HG03565 (cell line): Measurements from ENCODE around the gene GCC1.
"Not testable (repeated sequence)": the region's sequence is repeated elsewhere in the genome, so short reads cannot be mapped to it uniquely, and the experiment has no call there.

Source experiments
- ATAC-seq: cut with Tn5 transposase; IDR thresholded peaks from one replicate; pipeline ENCODE4 v1.9.1; 2021; ENCODE audit warnings: mild to moderate bottlenecking, moderate library complexity; ENCODE audit not compliant: unreplicated experiment

GCC1 gene

DNA sequence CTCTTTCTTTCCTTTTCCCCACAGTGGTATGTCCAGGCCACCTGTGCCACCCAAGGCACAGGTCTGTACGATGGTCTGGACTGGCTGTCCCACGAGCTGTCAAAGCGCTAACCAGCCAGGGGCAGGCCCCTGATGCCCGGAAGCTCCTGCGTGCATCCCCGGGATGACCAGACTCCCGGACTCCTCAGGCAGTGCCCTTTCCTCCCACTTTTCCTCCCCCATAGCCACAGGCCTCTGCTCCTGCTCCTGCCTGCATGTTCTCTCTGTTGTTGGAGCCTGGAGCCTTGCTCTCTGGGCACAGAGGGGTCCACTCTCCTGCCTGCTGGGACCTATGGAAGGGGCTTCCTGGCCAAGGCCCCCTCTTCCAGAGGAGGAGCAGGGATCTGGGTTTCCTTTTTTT lies 5.8 kb upstream of the GCC1 start:
- no peak for ATAC-seq

GRCh38 chr7:127589896-127590295 lies 4.5 kb upstream of the GCC1 start:
- no peak for ATAC-seq

- peak; percentile 1 for ATAC-seq
These were observed 3.5 kb upstream of the GCC1 start for GRCh38 chr7:127588697-127589482.

DNA sequence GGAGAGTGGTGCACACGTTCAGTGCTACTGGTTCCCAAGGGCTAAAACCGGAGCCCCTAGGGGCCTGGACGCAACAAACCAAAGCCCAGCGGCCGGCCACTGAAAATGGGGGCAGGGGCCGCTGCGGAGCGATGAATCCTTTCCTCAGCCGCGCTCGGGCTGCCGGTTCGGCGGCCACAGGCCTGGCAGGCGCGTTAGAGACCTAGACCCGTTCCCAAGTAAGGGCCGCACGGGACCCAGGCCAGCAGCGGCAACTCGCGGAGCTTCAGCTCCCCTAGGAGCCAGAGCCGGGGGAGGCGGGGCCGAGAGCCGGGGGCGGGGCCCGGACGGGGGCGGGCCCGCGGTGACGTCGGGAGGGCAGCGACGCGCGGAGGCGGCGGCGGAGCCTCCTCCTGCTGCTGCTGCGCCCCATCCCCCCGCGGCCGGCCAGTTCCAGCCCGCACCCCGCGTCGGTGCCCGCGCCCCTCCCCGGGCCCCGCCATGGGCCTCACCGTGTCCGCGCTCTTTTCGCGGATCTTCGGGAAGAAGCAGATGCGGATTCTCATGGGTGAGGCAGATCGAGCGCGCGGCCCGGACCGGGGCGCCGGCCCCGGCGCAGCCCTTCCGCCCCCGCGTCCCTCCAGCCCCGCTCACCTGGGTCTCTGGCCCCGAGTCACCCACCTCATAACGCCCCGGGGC lies 2.8 kb upstream of the GCC1 start, which contains the start of gene ARF5:
ARF5 (plus strand) TSS at position 393 of the 678 bp plus-strand sequence; CDS start at position 481, 88 bp downstream.
- peak; percentile 58 for ATAC-seq

- no peak for ATAC-seq
These were observed 2.2 kb upstream of the GCC1 start for GRCh38 chr7:127587663-127588018.

GRCh38 chr7:127586346-127586745 lies 950 bp upstream of the GCC1 start:
- no peak for ATAC-seq

GRCh38 chr7:127584648-127585043 lies 750 bp downstream of the GCC1 start:
- ATAC-seq = no peak

DNA sequence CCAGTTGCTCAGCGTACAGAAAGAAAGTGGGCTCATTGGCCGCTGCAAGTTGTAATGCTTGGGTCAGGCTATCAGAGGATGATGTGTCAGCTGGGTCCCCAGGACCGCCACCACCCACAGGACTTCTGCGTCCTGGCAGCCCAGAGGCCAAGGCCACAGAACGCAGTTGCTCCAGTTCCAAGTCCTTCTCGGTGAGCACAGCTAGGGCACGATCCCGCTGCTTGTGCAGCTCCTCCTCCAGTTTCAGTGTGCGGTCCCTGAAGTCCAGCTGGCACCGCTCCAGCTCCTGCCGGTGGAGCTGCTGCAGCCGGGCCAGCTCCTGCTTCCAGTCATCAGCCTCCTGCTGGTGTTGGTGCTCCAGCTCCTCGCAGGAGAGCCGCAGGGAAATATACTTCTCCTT lies 3.0 kb downstream of the GCC1 start:
- ATAC-seq = no peak

GRCh38 chr7:127581716-127582115 lies 3.7 kb downstream of the GCC1 start:
- ATAC-seq = no peak

DNA sequence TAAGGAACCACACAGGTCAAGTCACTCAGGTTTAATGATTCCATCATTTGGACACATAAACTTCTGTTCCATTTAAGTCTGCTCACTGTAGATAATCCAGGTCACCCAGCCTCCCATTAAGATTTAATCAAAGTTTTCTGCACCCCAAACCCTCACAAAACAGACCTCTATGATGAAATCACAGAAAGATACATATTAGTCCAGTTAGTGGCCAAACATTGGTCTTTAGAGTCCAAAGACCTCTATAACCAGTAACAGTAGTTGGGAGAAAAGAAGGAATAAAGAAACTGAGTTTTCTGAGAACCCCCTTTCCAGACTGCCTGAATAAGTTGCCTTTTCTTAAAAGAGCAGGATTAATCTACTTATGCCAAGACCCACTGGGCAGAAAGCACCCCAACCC lies 4.8 kb downstream of the GCC1 start:
- ATAC-seq = no peak

DNA sequence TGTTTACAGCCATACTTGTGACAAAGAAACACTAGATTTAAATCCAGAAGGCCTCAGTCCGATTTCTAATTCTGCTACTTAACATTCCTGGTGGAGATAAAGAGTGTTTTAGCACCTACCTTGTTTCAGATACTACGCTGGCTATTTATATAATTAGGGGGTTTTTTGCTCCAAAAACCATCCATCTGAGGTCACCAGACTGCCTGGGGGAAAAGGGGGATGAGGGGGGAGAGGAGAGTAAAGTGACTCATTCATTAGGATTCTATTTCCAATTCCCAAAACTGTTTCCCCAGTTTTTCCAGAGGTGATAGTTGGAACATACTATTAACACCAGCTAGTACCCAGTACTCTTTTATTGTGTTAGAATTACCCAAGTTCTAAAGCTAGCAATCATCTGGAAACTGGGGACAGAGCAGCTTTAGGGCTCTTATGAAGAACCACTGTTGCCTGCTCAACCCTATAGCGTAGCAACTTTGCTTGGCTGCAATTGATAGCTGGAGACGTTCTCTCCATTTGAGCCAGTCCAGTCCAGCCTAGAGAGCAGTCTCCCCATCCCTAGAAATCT lies 6.6 kb downstream of the GCC1 start:
- no peak for ATAC-seq

DNA sequence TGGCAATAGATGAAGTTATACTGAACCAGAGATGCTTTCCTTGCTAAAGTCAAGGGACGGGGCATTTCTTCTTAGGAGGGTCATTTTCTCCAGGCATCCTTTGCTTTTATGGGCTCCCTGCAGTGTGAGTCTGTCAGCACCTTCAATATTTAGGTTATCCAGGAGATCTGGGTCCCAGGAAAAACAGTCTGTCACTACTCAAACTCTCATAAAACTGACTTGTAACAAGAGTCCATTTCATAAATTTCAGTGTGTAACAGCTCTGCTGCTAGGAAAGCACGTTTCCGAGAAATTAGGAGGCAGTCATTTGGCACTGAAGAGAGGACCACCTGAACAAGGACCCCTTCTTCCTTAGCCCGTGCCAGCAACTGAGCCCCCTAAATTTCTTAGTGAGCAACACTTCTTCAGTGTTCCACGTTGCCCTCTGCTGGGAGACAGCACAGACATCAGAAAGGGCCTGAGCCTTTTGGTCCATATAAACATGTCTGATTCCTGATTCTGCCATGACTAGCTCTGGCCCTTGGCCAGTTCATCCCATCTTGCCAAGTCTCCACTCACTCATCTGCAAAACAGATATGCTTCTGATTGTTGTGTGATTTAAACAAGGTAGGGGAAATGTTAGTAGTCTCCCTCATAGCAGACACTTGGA lies 7.2 kb downstream of the GCC1 start:
- ATAC-seq = no peak

GRCh38 chr7:127571741-127572505 lies 13.5 kb downstream of the GCC1 start:
- no peak for ATAC-seq

DNA sequence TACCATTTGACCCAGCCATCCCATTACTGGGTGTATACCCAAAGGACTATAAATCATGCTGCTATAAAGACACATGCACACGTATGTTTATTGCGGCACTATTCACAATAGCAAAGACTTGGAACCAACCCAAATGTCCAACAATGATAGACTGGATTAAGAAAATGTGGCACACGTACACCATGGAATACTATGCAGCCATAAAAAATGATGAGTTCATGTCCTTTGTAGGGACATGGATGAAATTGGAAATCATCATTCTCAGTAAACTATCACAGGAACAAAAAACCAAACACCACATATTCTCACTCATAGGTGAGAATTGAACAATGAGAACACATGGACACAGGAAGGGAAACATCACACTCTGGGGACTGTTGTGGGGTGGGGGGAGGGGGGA lies 17.4 kb downstream of the GCC1 start:
- not testable (repeated sequence) for ATAC-seq

GRCh38 chr7:127566242-127566641 lies 19.2 kb downstream of the GCC1 start:
- ATAC-seq = no peak

GRCh38 chr7:127557803-127558202 lies 27.6 kb downstream of the GCC1 start:
- no peak for ATAC-seq

DNA sequence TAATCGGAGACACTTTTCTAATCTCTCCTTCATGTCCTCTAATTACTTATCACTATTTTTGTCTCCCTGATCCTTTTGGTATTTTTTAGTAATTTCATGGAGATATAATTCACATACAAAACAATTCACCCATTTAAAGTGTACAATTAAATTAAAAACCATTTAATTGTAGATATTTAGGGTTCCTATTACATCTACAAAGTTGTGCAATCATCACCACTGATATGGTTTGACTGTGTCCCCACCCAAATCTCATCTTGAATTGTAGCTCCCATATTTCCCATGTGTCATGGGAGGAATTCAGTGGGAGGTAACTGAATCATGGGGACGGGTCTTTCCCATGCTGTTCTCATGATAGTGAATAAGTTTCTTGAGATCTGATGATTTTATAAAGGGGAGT lies 29.0 kb downstream of the GCC1 start:
- no peak for ATAC-seq

DNA sequence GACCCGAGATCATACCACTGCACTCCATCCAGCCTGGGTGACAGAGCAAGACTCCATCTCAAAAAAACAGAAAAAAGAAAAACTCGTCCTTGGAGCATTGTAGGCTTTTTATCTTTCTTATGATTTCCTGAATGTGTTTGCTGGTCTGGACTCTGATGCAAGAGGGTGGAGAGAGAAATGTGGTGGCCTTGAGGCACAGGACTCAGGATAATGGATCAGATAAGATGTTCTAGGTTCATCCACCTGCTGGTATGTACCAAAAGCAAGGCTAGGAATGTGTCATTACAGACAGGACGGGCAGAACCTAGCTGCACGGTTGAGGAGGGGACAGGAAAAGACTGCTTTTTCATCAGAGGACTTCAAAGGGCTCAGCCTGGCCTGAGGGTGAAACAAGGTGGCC lies 33.5 kb downstream of the GCC1 start:
- no peak for ATAC-seq

- no peak for ATAC-seq
These were observed 35.1 kb downstream of the GCC1 start for GRCh38 chr7:127550247-127550646.

DNA sequence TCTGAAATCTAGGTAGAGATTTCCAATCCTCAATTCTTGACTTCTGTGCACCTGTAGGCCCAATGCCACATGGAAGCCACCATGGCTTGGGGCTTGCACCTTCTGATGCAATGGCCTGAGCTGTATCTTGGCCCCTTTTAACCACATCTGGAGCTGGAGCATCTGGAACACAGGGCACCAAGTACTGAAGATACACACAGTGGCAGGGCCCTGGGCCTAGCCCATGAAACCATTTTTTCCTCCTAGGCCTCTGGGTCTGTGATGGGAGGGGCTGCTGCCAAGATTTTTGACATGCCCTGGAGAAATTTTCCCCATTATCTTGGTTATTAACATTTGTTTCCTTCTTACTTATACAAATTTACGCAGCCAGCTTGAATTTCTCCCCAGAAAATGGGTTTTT lies 39.1 kb downstream of the GCC1 start:
- no peak for ATAC-seq

- ATAC-seq = no peak
These were observed 43.8 kb downstream of the GCC1 start for GRCh38 chr7:127541548-127541947.
